Stimulated activated CD4-positive, alpha-beta T cell treated with anti-CD3 and anti-CD28 coated beads, TNF-alpha, amount 100 ng/mL, for 4 hours (primary cell): ENCODE measurements around the gene RPS15A.
A peak's percentile ranks its signal among the peaks of the same experiment; 100 is the strongest.
"Not testable (repeated sequence)": the region's sequence is repeated elsewhere in the genome, so short reads cannot be mapped to it uniquely, and the experiment has no call there.

Experiments
- DNase-seq, 3 experiments: peaks; one replicate each; pipeline ENCODE4 v3.0.0-alpha.2; 2020; ENCODE audit warnings: low read depth in 3 of 3

RPS15A gene

DNA sequence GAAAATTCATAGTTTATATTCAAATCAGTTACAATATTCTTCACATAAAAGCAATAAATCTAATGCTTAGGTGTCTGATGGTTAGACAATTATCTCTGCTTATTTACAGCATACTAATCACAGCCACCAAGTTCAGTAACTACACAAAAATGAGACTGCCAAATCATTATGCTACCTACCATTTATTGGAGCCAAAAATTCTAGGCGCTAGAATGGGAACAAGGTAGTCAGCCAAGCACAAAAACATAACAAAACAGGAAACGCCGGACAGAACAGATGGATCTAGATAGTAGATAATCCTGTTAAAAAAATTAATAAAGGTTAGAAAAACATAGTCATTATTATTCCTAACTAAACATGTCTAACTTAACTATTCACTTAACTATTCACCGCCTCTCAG lies 7.6 kb upstream of the RPS15A start:
- no peak for DNase-seq

DNA sequence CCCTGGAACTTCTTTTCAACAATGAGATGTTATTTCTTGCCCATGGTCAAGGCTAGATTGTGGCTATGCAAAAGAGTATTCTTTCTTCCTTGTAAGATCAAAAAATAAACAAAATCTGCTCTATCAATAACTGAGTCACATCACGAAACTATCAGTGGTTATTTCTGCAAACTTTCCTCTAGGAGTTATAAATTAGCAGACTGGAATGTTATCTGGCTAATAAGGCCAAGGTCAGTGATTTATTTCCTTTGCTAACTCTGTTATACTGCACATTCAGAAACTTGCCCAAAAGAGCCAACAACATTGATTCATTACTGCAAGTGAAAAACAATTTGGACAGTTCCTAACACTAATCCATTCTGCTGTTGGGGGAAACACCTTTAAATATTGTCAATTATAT lies 6.2 kb upstream of the RPS15A start:
- no peak for DNase-seq

DNA sequence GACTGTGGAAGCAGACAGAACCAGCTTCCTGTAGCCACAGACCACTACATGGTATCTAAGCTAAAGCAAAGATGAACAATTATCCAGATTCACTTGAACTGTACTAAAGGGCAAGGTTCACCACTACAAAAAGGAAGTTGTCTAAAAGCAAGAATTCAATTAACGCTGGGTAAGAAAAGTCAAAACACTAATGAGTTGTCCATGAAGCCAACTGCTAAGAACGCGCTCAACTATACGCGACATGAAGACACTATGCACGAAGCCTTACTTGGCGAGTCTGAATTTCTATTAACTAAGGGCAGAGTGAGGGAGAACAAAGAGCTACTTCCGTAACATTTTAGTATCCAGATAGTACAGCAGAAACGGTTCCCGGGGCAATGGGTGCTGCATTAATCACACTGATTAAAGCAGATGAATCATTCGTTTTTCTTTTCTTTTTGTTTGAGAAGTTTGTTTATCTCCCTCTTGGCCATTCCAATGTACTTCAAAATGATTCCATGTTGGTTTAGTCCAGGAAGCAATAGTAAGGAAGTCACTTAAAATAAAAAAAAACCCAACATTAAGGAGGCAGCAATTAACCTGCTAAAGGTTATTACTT lies 2.8 kb upstream of the RPS15A start:
- no peak for DNase-seq

DNA sequence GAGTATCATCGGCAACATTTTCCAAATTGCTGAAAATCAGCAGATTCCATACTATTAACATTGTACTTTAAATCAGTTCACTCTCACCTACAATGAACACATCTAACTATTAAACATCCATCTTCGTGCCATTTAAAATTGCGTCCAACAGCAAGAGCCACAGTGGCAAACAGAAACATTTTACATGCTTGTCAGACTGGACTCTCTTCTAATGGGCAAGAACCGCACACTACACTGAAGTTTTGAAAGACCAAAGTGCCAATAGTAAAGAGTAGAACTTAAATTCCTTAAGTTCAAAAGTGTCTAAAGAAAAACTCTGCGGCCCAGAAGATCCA lies 652 bp downstream of the RPS15A start:
- DNase-seq: no peak

DNA sequence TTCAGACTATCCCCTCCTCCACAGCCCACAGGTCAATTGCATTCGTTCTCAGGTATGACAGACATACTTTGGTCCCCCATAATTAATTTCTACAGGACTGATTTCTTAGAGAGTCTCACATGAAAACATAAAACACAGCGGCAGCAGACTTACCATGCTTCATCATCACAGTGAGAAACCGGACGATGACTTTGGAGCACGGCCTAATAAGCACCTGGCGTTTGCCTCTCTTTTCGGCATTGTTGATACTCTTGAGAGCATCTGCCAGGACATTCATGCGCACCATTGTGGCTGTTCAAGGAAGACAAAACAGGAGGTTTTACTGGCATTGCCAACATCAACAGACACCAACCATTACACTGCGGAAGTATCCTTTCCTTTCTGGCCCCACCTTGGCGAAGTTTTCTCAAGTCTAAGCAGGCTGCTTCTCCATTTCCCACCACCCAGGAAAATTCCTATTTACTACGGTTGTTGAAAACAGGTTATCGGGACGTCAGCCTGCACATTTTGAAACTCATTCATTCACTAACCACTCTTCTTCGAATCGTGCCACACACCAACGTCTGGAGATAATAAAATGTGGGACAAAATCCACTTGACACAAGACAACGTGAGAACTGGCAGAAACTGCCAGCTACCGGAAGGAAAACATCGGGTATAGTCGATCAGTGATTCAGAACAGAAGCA lies 1.2 kb downstream of the RPS15A start:
- no peak for DNase-seq

DNA sequence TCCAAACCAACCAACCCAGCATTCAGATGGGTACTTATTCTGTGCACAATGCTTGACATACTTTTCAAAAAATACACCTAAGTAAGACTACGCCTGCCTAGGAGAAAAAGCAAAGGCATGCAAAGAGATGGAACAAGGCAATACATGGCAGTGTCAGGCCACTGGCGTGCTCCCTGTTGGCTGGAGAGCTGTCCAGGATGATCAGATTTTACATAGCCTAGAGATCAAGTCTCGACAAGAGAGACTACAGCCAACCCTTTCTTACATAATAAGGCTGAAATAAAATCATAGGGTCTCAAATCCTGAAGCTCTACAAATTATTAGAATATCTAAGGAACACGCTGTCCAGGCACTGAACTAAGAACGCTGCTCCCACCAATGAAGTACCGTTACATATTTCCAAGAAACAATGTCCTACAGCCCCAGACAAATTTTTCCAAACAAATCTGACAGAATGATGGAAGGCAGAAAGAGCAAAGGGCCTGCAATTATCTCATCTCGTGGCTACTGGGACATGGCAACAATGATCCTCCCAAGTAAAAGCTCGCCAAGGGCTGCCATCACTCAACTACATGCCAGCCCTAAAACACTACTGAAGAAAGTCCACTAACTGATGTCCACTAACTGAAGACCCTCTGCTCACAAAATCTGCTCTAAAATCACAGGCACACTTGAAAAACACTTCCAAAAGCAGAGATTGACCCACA lies 5.1 kb downstream of the RPS15A start:
- no peak for DNase-seq

DNA sequence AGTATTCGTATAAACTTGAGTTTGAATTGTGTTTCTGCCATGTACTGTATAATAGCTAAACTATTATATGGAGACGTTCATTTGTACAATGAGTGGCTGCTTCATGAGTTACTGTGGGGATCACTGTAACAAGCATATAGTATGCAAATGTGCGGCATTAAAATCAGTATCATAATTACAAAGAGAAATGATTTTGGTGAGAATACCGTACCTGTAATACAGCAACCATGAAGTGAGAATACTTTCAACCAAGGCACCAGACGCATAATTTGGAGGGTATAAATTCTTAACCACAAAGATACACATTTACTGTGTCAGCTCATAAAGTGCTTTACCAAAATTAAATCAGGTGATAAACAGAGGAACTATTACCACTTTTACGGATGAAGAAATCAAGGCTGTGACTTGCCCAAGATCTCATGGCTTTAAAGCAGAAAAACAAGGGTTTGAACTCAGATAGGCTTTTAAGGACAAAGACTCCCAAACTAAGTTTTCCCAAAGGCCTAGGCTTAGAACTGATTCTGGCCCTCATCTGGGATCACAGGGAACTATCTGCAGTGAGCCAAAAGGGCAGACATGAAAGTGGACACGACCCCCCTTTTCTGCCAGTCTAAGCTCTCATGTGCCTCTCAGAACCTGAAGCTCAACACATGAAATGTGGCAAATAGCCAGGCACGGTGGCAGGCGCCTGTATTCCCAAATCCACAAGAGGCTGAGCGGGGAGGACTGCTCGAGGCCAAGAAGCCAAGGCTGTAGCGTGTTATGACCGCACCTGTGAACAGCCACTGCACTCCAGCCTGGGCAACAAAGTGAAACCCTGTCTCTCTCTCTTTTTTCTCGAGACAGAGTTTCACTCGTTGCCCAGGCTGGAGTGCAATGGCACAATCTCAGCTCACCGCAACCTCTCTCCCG lies 6.4 kb downstream of the RPS15A start:
- no peak for DNase-seq

DNA sequence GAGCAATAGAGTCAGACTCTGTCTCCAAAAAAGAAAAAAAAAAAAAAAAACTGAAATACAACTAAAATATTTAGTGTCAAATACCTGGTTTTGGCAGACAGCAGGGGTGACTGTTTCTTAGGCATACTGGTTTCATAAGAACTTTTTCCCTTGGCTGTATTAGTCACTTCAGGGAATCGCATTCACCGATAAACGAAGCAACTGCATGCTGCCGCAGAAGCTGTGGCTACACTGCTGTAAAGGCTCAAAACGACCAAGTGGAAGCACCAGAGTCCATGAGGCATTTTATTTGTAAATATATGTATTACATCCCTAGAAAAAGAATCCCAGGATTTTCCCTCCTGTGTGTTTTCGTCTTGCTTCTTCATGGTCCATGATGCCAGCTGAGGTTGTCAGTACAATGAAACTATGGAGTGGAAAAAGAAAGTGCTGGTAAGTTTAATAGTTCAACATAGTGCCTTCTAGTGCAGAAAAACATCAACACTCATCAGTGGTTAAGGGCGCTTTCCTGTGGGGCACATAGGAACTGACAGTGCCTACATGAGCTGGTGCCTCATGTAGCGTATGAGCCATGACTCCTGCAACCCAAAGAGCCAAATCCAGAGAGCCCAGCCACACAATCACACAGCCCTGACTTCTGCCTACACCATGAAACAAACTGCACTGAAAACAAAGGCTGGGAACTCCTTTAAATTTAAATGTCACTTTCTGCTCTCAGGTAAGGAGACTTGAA lies 7.3 kb downstream of the RPS15A start:
- DNase-seq: no peak

DNA sequence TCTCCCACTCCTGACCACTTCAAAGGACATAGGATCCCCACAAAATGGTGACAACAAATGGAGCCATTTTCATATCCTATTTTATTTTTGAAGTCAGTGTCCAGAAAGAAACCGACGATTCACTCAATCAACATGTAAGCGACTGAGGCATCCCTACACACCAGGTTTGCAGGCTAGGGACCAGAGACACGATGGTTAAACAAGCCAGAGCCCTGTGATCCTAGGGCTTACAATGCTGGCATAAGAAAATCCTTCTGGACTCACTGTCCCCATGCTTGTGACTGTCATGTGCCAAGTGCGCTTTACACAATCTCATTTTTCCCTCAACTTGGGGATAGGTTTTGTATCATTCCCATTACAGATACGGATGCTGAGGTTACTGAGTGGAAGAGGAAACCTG lies 8.9 kb downstream of the RPS15A start:
- not testable (repeated sequence) for DNase-seq

DNA sequence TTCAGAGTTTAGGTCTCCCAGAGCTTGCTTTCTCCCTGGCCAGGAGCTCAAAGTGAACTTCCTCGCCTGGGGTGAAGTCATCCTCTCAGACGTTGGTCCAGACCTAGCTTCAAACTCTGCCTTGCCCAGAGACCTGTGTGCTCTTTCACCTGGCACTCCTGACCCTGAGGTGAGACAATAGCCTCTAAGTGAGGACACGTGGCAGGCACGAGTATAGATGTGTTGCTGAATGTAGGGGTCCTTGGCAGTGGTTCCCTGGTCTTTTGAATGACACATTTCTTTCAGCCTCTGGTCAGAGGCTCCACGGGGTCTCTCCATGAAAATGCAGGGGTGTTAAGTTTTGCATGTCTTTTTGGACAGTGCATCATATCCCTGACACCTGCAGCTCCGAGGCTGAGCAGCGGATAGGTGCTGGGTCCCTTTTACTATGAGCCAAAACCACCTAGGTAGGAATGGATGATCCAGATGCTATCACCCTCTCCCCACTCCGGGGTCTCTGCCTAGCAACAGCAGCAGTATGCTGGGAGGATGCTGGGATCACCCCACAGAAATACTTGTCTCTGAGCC lies 9.6 kb downstream of the RPS15A start:
- DNase-seq: not testable (repeated sequence)

DNA sequence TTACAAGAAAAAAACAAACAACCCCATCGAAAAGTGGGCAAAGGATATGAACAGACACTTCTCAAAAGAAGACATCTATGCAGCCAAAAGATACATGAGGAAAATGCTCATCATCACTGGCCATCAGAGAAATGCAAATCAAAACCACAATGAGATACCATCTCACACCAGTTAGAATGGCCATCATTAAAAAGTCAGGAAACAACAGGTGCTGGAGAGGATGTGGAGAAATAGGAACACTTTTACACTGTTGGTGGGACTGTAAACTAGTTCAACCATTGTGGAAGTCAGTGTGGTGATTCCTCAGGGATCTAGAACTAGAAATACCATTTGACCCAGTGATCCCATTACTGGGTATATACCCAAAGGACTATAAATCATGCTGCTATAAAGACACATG lies 12.5 kb downstream of the RPS15A start:
- not testable (repeated sequence) for DNase-seq

DNA sequence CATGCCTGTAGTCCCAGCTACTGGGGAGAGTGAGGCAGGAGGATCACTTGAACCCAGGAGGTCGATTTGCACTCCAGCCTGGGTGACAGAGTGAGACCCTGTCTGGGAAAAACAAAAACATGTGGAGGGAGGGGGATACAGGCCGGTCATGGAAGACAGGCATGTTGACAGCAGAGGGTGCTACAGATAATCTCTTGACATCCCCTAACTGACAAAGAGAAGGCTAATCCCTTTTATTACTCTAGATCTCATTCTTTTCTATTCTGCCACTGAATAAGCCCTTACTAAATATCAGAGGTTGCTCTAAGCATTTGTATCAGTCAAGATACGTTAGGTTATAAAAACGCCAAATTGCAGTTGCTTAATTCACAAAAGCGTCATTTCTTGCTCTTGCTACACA lies 13.8 kb downstream of the RPS15A start:
- not testable (repeated sequence) for DNase-seq

DNA sequence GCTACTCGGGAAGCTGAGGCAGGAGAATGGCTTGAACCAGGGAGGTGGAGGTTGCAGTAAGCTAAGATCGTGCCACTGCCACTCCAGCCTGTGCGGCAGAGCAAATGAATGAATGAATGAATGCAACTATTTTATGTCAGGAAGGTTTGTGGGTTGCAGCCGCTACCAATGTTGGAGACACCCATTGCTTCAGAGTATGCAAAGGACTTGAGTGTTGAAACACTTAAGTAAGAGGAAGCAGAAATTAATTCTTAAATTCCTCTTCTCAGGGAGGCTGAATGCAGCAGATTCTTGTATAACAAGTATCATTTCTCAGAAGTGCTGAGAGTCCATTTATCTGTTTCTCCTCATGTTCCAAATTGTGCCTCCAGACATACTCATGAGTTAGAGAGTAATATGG lies 15.5 kb downstream of the RPS15A start:
- DNase-seq: not testable (repeated sequence)

DNA sequence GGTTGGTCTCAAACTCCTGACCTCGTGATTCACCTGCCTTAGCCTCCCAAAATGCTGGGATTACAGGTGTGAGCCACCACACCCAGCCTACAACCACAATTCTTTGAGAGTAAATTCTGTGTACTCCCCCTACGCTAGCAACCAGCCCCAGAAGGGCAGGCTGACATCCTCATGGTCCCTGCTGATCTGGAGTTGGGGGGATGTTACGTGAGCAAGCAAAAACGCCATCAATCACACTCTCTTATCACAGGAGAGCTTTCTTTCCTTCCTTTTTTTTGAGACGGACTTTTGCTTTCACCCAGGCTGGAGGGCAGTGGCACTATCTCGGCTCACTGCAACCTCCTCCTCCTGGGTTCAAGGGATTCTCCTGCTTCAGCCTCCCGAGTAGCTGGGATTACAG lies 18.0 kb downstream of the RPS15A start:
- not testable (repeated sequence) for DNase-seq

DNA sequence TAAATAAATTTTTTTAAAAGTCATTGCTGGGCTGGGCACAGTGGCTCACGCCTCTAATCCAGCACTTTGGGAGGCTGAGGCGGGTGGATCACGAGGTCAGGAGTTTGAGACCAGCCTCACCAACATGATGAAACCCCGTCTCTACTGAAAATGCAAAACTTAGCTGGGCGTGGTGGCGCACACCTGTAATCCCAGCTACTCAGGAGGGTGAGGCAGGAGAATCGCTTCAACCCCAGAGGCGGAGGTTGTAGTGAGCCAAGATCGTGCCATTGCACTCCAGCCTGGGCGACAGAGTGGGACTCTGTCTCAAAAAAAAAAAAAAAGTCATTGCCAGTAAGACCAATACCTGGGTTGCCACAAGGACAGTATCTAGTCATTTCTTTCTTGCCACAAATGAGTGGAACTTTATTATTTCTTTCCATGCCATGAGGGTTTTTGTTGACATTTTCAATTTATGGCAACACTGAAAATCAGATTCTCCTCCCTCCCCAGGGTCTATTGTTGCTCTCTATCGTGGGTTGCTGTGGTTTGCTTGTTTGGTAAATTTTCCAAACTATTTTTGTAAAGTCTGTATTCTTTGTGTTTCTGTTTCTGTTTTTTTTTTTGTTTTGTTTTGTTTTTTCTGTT lies 19.7 kb downstream of the RPS15A start:
- DNase-seq: not testable (repeated sequence)

DNA sequence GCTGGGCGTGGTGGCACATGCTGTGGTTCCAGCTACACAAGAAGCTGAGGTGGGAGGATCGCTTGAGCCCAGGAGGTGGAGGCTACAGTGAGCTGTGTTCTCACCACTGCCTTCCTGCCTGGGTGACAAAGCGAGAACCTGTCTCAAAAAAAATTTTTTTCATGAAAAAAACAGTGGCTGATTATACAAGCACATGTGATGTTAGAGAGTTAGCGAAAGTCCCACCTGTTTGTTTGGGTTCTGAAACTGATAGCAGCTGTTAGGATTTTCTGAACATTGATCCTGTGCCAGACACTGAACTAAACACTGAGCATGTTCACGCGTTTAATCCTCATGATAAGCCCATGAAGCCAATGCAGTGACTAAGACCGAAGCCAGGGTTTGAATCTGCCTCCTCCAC lies 22.9 kb downstream of the RPS15A start:
- DNase-seq: not testable (repeated sequence)

DNA sequence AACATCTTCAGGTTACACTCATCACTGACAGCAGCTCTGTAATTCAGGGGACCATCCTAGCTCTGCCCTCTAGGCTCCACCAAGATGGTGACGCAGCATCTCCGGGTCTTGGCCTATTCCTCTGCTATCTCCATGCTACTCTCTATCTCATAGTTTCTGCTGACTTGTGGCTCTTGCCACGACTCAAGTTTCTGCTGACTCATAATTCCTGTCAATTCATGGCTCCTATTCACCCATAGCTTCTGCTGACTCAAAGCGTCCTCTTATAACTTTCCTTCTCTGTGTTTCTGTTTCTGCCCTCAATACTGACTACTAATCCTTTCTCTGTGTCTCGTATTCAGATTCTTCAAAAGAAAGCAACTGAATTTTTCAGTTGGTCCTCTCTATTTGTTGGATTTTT lies 27.4 kb downstream of the RPS15A start:
- DNase-seq: not testable (repeated sequence)

DNA sequence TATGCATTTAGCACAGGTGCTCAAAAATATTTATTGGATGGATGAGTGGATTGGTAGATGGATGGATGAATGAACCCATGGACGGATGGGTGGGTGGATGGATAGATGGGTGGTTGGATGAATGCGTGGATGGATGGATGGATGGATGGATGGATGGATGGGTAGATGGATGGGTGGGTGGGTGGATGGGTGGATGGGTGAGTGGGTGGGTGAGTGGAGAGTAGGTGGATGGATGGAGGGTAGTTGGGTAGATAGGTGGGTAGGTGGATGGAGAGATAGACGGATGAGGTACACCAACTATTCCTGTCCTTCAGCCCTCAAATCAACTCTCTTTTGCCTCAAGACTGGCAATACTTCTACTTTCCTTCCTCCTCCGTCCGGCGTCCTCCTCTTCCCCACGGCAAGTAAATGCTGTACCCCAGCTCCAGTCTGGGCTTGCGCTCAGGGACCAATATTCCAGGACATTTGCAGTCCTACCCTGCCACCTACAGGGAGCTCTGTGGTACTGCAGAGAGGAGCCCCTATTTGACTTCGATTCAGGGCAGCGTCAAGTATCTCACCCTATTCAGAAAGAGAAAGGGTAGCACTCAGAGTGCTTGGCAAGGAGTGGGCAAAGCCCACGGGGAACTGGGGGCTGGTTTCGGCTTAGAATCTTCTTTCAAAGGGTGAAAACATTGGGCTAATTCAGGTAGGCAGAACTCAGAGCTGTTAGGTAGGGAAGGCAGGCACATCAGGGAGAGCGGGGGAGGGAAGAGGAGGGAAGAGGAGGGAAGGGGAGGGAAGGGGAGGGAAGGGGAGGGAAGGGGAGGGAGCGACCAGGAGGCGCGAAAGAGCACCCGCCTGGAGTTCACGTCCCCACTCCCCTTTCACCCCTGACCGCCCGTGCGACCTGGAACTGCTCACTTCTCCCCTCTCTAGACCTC lies 30.3 kb downstream of the RPS15A start:
- DNase-seq: peak in 2 of 3 experiments; percentile 15 to 22

DNA sequence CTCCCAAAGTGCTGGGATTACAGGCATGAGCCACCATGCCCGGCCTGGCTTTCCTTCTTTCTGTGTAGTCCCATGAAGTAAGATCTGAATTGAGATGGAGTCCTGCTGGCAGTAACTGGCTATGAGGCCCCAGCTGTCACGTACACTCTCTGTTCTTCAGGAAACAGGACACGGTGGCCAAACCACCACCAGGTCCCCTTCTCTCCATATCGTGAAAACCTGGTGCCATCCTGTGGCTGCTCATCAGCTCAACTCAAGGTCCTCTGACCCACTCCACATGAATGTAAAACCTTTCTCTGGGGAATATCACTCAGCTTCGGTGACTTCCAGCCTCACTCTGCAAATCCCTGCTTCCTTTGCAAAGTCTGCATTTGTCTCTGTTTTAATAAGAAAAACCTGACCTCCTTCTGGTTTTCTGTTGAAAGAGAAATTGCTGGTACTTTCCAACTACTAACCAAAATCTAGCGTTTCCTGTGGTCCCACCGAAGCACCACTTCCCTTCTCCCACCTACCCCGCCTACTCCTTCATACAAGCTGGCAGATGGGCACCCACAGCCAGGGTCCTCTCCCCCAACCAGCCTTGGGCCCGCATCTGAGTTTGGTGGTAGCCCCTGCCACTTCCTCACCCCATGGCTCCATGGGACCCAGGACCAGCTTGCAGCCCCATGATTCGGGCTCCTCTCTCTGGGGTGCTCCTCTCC lies 32.0 kb downstream of the RPS15A start:
- DNase-seq: not testable (repeated sequence)
